Neural cell (in vitro differentiated cells): ENCODE results near the gene RS1. TPM values are rescaled to one million over a fixed set of nuclear protein-coding genes. Genes with fewer than 3 reads are reported as not detected.

ENCODE experiments used
- H2AFZ ChIP-seq: fragments of 200-600, 300-800 bp; sonication (generic), shearing (Covaris generic); 2 replicates; pipeline ENCODE4 v1.6.0; 2014; ENCODE audit warnings: low read depth, mild to moderate bottlenecking, antibody characterized with exemption, low read length, moderate library complexity
- H3F3A ChIP-seq: fragments of 200-600 bp; shearing (Covaris generic); 2 replicates; pipeline ENCODE4 v1.6.1; 2016; ENCODE audit warnings: mild to moderate bottlenecking, moderate library complexity, mixed read lengths, antibody characterized with exemption, low read length; ENCODE audit not compliant: insufficient read depth, poor library complexity, severe bottlenecking
- H3K27ac ChIP-seq: fragments of 200-600, 300-800 bp; sonication (generic), shearing (Covaris generic); 2 replicates; pipeline ENCODE4 v1.5.1; 2014; ENCODE audit warnings: mild to moderate bottlenecking, low read length, moderate library complexity
- H3K27me3 ChIP-seq: fragments of 300-800, 200-600 bp; sonication (generic), shearing (Covaris generic); 2 replicates; pipeline ENCODE4 v1.6.0; 2014; ENCODE audit warnings: mild to moderate bottlenecking, low read depth, low read length, moderate library complexity; ENCODE audit not compliant: insufficient read depth
- H3K36me3 ChIP-seq: fragments of 300-800, 200-600 bp; sonication (generic), shearing (Covaris generic); 2 replicates; pipeline ENCODE4 v1.5.1; 2014; ENCODE audit warnings: mild to moderate bottlenecking, antibody characterized with exemption, low read length, moderate library complexity; ENCODE audit not compliant: insufficient read depth
- H3K4me2 ChIP-seq: fragments of 300-800, 200-600 bp; sonication (generic), shearing (Covaris generic); 2 replicates; pipeline ENCODE4 v1.6.0; 2014; ENCODE audit warnings: mild to moderate bottlenecking, low read length
- H3K4me3 ChIP-seq: fragments of 300-800, 200-600 bp; sonication (generic), shearing (Covaris generic); 2 replicates; pipeline ENCODE4 v1.5.1; 2014; ENCODE audit warnings: mild to moderate bottlenecking, low read length, moderate library complexity
- H3K79me2 ChIP-seq: fragments of 200-600 bp; shearing (Covaris generic); replicated peaks from 2 replicates; pipeline ENCODE4 v1.6.0; 2014; ENCODE audit warnings: mild to moderate bottlenecking, low read length, moderate library complexity; ENCODE audit not compliant: insufficient read depth
- H3K9ac ChIP-seq: fragments of 300-800, 200-600 bp; sonication (generic), shearing (Covaris generic); 2 replicates; pipeline ENCODE4 v1.6.1; 2016; ENCODE audit warnings: mild to moderate bottlenecking, low read length, mixed read lengths
- H3K9me2 ChIP-seq: fragments of 200-600 bp; shearing (Covaris generic); 2 replicates; pipeline ENCODE4 v1.6.1; 2016; ENCODE audit warnings: mild to moderate bottlenecking, low read length, mixed read lengths; ENCODE audit not compliant: insufficient read depth
- H3K9me3 ChIP-seq: fragments of 200-600, 300-800 bp; sonication (generic), shearing (Covaris generic); 2 replicates; pipeline ENCODE4 v1.6.1; 2016; ENCODE audit warnings: mild to moderate bottlenecking, mixed run types, low read length, moderate library complexity, mixed read lengths
- H4K20me1 ChIP-seq: fragments of 200-600 bp; shearing (Covaris generic); 2 replicates; pipeline ENCODE4 v1.6.1; 2016; ENCODE audit warnings: mild to moderate bottlenecking, mixed run types; ENCODE audit not compliant: insufficient read depth
- EP300 ChIP-seq: fragments of 450-650 bp; conservative IDR thresholded peaks from 2 replicates; pipeline ENCODE4 v1.6.1; 2014; ENCODE audit warnings: antibody characterized with exemption, mild to moderate bottlenecking, moderate library complexity; ENCODE audit not compliant: poor library complexity, severe bottlenecking
- EZH2 ChIP-seq: fragments of 200-600, 300-800 bp; shearing (Covaris generic), sonication (generic); IDR thresholded peaks from 2 replicates; pipeline ENCODE4 v1.6.1; 2014; ENCODE audit warnings: antibody characterized with exemption, low read length, borderline replicate concordance, mild to moderate bottlenecking; ENCODE audit not compliant: insufficient read depth, poor library complexity, severe bottlenecking
- POLR2AphosphoS5 ChIP-seq: IDR thresholded peaks from 2 replicates; pipeline ENCODE4 v1.6.1; 2012
- RAD21 ChIP-seq: fragments of 450-650 bp; conservative IDR thresholded peaks from 2 replicates; pipeline ENCODE4 v1.6.1; 2014; ENCODE audit warnings: antibody characterized with exemption, mild to moderate bottlenecking, moderate library complexity
- SMC3 ChIP-seq: fragments of 450-650 bp; conservative IDR thresholded peaks from 2 replicates; pipeline ENCODE4 v1.6.1; 2014; ENCODE audit warnings: antibody characterized with exemption, mild to moderate bottlenecking, moderate library complexity; ENCODE audit not compliant: poor library complexity
- TAF1 ChIP-seq: IDR thresholded peaks from 2 replicates; pipeline ENCODE4 v1.6.1; 2012; ENCODE audit warnings: low read depth
- polyA plus RNA-seq: library from polyadenylated mRNA; depleted of rRNA; stranded (reverse); fragments of >200 nt; gene quantifications from 2 replicates; pipeline ENCODE4 v1.2.3, GENCODE V29; 2014
- TF ChIP-seq, protein P1 (sequence below): IDR thresholded peaks from 2 replicates; pipeline ENCODE4 v1.6.1; 2012; ENCODE audit warnings: borderline replicate concordance
- TF ChIP-seq, protein P2 (sequence below): fragments of 450-650 bp; IDR thresholded peaks from 2 replicates; pipeline ENCODE4 v1.5.1; 2014; ENCODE audit warnings: antibody characterized with exemption, mild to moderate bottlenecking, moderate library complexity; ENCODE audit not compliant: poor library complexity, severe bottlenecking

Gene RS1
- polyA plus RNA-seq, 1 donor from 2014 or later, result not detected

DNA sequence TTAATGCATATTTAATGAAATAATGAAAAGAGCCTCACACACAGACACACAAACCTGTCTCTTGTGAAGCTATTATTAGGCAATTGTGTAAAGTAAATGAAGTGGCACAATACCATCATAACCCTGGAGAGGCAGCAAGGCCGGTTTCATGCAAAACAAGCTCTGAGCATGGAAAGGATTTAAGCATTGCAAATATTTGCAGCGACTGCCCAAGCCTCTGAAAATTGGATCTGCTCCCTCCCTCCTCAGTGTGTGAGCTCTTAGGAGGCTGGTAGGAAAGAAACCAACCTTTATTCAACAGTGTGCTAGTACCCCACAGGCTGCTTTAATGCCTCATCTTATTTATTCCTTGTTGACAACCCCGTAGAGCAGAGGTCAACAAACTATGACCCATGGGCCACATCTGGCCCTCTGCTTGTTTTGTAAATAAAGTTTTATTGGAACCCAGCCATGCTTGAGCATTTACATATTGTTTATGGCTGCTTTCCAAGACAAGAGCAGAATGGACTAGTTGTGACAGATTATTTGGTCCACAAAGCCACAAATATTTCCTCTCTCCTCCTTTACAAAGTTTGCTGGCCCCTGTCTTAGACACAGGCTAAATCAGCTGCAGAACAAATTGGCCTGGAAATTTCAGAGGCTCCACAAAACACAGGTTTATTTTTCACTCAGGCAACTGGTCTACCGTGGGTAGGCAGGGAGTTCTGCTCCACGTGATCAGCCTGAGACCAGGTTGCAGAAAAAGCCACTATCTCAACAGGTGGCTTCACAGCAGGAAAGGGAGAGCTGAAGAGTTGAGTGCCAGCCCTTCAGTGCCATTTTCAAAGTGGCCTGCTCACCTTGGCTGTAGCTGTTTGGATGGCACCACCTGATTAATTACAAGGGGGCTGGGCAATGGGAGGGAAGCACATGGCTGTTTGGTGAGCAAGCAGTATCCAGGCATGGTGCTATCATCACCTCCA lies 16.8 kb downstream of the RS1 start:
- no peak overlapping the region for H3K4me3 ChIP-seq
- TF ChIP-seq EZH2, result no peak
- TF ChIP-seq, protein P1, sequence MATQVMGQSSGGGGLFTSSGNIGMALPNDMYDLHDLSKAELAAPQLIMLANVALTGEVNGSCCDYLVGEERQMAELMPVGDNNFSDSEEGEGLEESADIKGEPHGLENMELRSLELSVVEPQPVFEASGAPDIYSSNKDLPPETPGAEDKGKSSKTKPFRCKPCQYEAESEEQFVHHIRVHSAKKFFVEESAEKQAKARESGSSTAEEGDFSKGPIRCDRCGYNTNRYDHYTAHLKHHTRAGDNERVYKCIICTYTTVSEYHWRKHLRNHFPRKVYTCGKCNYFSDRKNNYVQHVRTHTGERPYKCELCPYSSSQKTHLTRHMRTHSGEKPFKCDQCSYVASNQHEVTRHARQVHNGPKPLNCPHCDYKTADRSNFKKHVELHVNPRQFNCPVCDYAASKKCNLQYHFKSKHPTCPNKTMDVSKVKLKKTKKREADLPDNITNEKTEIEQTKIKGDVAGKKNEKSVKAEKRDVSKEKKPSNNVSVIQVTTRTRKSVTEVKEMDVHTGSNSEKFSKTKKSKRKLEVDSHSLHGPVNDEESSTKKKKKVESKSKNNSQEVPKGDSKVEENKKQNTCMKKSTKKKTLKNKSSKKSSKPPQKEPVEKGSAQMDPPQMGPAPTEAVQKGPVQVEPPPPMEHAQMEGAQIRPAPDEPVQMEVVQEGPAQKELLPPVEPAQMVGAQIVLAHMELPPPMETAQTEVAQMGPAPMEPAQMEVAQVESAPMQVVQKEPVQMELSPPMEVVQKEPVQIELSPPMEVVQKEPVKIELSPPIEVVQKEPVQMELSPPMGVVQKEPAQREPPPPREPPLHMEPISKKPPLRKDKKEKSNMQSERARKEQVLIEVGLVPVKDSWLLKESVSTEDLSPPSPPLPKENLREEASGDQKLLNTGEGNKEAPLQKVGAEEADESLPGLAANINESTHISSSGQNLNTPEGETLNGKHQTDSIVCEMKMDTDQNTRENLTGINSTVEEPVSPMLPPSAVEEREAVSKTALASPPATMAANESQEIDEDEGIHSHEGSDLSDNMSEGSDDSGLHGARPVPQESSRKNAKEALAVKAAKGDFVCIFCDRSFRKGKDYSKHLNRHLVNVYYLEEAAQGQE, result no peak
- TF ChIP-seq TAF1, result no peak
- no peak for TF ChIP-seq EP300

DNA sequence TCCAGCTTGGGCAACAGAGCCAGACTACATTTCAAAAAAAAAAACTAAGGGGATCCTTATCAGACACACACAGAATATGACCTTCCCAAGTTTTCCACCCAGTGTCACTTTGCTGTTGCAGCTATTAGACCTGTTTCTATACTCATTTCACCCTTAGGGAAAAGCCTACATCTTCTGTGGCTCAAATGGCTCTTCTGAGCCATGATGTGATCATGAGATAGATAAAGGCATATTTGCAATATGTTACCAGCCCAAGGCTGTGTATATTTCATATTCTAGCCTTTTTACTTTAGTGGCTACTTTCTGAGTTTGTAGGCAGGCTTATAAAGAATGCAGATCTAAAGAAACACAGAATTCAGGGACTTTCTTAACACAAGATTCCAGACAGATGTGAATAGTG lies 19.3 kb downstream of the RS1 start:
- H3K27me3 ChIP-seq, result no peaks in the 10 kb centered on the region
- no peaks in the 10 kb centered on the region for H3K79me2 ChIP-seq
- no peak for TF ChIP-seq SMC3
- TF ChIP-seq EP300, result no peak
- TF ChIP-seq, protein P2, sequence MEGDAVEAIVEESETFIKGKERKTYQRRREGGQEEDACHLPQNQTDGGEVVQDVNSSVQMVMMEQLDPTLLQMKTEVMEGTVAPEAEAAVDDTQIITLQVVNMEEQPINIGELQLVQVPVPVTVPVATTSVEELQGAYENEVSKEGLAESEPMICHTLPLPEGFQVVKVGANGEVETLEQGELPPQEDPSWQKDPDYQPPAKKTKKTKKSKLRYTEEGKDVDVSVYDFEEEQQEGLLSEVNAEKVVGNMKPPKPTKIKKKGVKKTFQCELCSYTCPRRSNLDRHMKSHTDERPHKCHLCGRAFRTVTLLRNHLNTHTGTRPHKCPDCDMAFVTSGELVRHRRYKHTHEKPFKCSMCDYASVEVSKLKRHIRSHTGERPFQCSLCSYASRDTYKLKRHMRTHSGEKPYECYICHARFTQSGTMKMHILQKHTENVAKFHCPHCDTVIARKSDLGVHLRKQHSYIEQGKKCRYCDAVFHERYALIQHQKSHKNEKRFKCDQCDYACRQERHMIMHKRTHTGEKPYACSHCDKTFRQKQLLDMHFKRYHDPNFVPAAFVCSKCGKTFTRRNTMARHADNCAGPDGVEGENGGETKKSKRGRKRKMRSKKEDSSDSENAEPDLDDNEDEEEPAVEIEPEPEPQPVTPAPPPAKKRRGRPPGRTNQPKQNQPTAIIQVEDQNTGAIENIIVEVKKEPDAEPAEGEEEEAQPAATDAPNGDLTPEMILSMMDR, result no peak
- no peak for TF ChIP-seq RAD21
- no peaks in the 10 kb centered on the region for H3K9me3 ChIP-seq
- H2AFZ ChIP-seq, result no peak overlapping the region
- H3K4me3 ChIP-seq, result no peak overlapping the region
- no peak overlapping the region for H3K27ac ChIP-seq
- no peaks in the 10 kb centered on the region for H4K20me1 ChIP-seq
- no peaks in the 10 kb centered on the region for H3K9me2 ChIP-seq
- no peaks in the 10 kb centered on the region for H3K36me3 ChIP-seq
- H3F3A ChIP-seq, result no peaks in the 10 kb centered on the region
- H3K9ac ChIP-seq, result no peak overlapping the region
- no peak overlapping the region for H3K4me2 ChIP-seq

More for the DNA sequence above, 16.8 kb downstream of the RS1 start:
- no peaks in the 10 kb centered on the region for H4K20me1 ChIP-seq
- H3K9me3 ChIP-seq, result no peaks in the 10 kb centered on the region
- no peak overlapping the region for H2AFZ ChIP-seq
- H3K27ac ChIP-seq, result no peak overlapping the region
- H3K36me3 ChIP-seq, result no peaks in the 10 kb centered on the region
- H3K27me3 ChIP-seq, result no peaks in the 10 kb centered on the region
- H3K4me2 ChIP-seq, result no peak overlapping the region
- H3F3A ChIP-seq, result no peaks in the 10 kb centered on the region
- no peak overlapping the region for H3K9ac ChIP-seq
- H3K9me2 ChIP-seq, result no peaks in the 10 kb centered on the region
- H3K79me2 ChIP-seq, result no peaks in the 10 kb centered on the region

DNA sequence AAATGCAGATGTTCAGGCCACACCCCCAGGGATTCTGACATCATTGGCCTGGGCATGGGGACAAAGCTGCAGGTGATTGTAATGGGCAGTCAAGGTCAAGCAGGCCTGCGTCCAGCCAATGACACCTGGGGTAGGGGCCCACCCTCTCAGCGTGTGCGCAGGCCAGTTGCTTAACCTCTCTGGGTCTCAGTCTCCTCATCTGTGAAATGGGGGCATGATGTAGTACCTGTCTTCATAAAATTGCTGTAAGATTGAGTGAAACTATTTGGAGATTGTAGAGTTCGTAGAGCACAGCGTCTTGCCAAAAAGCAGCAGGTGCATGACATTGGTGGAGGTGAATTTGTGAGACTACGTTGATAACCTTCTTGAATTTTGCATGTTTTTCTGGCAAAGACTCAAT lies 21.2 kb downstream of the RS1 start:
- H3K9me2 ChIP-seq, result no peaks in the 10 kb centered on the region
- H3K36me3 ChIP-seq, result no peaks in the 10 kb centered on the region
- no peak overlapping the region for H3K4me3 ChIP-seq
- H3K27me3 ChIP-seq, result no peaks in the 10 kb centered on the region
- no peaks in the 10 kb centered on the region for H3K79me2 ChIP-seq
- TF ChIP-seq SMC3, result no peak
- no peak for TF ChIP-seq POLR2AphosphoS5
- H3K27ac ChIP-seq, result no peak overlapping the region
- no peaks in the 10 kb centered on the region for H3F3A ChIP-seq
- H4K20me1 ChIP-seq, result no peaks in the 10 kb centered on the region
- H3K9me3 ChIP-seq, result no peaks in the 10 kb centered on the region
- no peak overlapping the region for H3K4me2 ChIP-seq
- no peak overlapping the region for H2AFZ ChIP-seq
- H3K9ac ChIP-seq, result no peak overlapping the region
